ENCODE measurements around the gene CATSPERZ.
A peak's percentile ranks its signal among the peaks of the same experiment; 100 is the strongest.
"Not testable (repeated sequence)": the region's sequence is repeated elsewhere in the genome, so short reads cannot be mapped to it uniquely, and the experiment has no call there.

Gene CATSPERZ

GRCh38 chr11:64316672-64317324 is 16.6 kb downstream of the CATSPERZ start:
- peak in 1 of 56 donors; percentile 64 for DNase-seq

GRCh38 chr11:64317325-64317960 is 17.3 kb downstream of the CATSPERZ start, which contains the start of gene TRMT112:
Gene TRMT112, minus strand, starts transcription at chr11:64317559. Its CDS starts 33 bp downstream, at chr11:64317526.
- DNase-seq = peak; percentile 72 to 98 (median 94)

GRCh38 chr11:64317961-64318765 is 18.0 kb downstream of the CATSPERZ start, which contains the start of gene PRDX5:
Gene PRDX5, plus strand, starts transcription at chr11:64318121. Its CDS starts 95 bp downstream, at chr11:64318216.
- DNase-seq = peak; percentile 54 to 98 (median 94)

DNA sequence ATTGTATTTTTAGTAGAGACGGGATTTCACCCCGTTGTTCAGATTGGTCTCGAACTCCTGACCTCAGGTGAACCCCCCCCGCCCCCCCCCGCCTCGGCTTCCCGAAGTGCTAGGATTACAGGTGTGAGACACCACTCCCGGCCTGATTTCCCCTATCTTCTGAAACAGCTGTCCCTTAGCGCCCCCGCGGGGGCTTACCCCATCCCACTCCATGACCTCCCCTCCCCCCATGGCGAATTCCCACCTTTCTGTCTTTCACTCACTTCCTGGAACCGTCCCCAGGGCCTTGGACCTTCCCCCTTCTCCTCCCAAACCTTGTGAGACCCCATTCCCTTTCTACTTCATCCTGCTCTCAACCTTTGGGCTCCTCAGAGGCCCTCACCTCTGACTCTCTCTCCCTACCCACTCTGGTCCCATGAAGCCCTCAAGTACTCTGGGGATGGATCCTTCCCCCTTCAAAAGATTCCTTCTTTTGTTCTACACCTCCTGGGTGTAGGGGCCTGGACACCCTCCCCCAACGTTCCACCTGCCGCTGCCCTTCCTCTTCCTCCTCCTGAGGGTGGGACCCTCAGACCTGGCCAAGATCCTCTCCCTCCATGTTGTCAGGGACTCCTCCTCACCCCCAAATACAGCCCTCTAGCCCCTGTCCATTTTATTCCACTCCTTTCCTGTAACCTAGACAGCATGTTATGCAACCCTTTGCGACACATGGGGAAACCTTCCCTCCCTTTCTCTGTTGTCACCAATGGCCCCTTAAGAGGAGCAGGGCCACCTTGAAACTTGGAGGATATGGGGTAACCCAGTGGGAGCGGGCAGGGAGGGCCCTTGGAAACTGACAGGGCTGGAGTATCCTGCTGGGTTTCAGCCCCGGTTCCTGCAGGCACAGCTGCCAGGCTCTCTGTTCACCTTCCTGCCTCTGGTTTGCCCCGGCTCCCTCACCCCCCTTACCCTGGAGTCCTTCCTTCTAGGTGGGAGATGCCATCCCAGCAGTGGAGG is 18.9 kb downstream of the CATSPERZ start:
- DNase-seq = no peak

DNA sequence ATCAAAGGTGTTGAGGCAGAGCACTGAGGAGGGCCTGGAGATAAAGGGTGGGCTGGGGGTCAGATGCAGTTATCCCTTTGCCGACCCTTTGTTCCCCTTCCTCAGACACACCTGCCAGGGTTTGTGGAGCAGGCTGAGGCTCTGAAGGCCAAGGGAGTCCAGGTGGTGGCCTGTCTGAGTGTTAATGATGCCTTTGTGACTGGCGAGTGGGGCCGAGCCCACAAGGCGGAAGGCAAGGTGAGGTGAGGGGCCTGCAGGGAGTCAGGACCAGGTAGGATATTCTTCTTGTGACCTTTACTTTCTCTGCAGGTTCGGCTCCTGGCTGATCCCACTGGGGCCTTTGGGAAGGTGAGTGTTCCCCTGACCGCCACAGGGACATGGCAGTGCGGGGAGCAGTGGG is 20.4 kb downstream of the CATSPERZ start:
- no peak for DNase-seq

DNA sequence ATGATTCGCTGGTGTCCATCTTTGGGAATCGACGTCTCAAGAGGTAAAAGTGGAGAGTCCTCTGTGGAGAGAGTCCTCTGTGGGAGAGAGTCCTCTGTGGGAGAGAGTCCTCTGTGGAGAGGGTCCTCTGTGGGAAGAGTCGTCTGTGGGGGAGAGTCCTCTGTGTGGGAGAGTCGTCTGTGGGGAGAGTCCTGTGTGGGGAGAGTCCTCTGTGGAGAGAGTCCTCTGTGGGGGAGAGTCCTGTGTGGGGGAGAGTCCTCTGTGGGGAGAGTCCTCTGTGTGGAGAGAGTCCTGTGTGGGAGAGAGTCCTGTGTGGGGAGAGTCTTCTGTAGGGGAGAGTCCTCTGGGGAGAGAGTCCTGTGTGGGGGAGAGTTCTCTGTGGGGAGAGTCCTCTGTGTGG is 20.9 kb downstream of the CATSPERZ start:
- DNase-seq = no peak

DNA sequence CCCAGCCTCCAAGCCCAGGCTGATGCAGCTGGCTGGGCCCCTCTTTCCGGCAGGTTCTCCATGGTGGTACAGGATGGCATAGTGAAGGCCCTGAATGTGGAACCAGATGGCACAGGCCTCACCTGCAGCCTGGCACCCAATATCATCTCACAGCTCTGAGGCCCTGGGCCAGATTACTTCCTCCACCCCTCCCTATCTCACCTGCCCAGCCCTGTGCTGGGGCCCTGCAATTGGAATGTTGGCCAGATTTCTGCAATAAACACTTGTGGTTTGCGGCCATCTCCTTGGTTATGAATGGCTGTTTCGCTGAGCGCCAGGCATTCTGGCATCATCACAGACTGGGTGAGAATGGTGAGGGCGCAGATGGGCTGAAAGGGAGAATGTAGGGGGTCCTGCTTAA is 21.4 kb downstream of the CATSPERZ start:
- no peak for DNase-seq

- no peak for DNase-seq
Measured at GRCh38 chr11:64322925-64323260, 22.7 kb downstream of the CATSPERZ start.

DNA sequence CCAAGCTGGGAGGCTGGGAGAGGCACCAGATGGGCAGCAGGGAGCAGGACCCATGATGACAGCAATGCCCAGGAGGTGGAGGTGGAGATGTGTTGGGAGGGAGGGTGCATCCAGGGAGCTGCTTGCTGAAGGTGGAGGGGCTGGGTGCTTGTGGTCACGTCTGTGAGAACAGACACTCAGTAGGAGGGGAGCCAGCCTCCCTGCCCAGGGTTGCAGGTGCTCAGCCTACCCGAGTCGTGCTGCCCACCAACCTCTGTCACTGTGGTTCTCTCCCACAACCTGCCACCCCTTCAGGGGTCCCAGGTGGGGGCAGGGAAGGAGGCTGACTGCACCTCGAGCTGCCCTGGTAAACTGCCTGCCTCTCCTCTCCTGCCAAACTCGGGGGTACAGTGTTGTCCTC is 23.2 kb downstream of the CATSPERZ start:
- no peak for DNase-seq

DNA sequence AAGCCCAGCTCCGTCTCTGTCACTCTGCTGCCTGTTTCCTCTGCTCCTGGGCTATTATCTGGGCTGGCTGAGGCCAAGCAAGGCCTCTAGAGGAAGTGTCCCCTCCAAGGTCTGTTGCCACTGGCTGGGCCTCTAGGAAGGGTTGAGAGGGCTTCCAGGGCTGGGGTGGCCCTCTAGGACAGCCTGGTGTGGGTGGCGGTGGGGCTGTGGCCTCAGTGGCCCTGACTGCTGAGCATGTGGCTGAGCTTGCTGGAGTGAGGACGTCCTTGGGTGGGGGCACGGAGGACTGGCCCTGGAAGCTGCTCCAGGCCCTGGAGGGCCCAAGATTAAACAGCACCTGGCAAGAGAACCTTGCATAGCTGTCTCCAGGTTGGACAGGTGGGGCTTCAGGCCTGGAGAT is 23.8 kb downstream of the CATSPERZ start:
- DNase-seq = not testable (repeated sequence)

DNA sequence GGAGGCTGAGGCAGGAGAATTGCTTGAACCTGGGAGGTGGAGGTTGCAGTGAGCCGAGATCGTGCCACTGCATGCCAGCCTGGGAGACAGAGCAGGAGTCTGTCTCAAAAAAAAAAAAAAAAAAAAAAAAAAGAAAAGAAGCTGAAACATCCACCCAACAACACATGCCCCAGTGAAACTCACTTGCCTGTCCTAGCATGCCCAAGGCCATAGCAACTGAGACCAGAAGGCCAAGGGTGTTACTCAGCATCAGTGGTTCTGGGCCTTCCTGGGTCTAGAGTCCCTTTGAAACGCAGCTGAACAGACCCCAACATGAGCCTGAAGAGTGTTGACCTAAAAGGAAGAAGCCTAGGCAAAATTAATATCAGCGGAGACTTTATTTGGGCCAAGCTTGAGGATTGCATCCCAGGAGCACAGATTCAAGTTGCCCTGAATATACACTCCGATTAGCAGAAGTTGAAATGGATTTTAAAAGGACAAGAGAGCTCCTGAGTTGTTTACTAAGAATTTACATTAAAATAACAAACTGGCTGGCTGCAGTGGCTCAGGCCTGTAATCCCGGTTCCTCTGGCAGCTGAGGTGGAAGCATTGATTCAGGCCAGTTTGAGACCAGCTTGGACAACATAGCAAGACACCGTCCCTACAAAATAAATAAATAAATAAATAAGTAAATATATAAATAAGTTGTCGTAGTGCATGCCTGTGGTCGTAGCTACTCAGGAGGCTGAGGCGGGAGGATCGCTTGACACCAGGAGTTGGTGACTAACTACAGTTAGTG is 24.7 kb downstream of the CATSPERZ start:
- DNase-seq = no peak

GRCh38 chr11:64327375-64327774 is 27.2 kb downstream of the CATSPERZ start:
- DNase-seq = no peak

DNA sequence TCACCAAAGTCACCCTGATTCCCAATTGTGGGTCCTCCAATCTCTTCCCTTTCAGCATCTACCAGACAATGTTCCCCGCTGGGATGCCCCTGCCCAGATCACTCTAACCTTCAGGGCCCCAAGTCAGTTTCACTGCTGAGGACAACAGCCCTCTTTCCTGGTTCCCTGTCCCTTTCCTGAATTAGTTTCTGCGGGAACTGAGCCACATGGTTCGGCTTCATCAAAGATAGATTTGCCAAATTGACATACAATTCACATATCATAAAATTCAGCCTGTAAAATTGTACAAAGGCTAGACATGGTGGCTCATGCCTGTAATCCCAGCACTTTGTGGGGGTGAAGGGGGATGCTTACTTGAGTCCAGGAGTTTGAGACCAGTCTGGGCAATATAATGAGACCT is 27.8 kb downstream of the CATSPERZ start:
- DNase-seq = no peak

GRCh38 chr11:64330888-64331287 is 30.7 kb downstream of the CATSPERZ start:
- no peak for DNase-seq

DNA sequence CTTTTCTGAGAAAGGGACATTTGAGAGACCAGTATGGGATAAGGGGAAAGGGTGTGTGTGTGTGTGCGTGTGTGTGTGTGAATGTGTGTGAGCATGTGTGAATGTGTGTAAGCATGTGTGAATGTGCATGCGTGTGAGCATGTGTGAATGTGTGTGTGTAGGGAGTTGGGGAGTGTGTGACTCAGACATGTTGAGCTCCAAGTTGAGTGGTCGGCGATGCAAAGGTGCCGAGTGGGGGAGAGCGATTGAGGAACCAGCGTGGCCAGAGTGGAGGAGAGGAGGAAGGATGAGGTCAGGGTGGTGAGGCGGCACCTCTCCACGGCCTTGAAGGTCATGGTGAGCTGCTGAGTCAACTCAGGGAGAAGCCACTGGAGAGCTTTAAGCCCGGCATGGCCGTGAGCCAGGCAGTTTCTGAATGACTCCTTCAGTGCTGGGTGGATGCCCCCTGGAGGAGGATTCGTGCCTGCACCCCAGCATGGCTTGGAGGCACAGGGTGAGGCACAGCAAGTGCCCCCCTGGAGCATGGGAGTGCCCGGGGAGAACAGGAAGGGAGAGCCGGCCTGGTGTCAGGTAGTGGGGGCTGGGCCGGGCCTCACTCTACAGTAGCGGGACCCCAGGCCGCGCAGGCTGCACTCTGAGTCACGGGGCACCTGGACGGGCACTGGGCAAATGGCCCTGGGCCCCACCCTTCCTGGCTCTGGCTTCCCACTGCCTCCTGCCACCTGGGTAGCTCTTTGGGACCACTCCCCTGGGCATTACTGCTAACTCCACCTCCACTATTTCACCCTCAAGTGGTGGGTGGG is 31.6 kb downstream of the CATSPERZ start:
- peak in 7 of 56 donors; percentile 17 to 50 (median 35) for DNase-seq

- DNase-seq = no peak
Measured at GRCh38 chr11:64333556-64333955, 33.4 kb downstream of the CATSPERZ start.

- no peak for DNase-seq
Measured at GRCh38 chr11:64334764-64335735, 34.9 kb downstream of the CATSPERZ start.
